Heart right ventricle (tissue), 16 donors: Measurements from ENCODE around the gene RAPGEF5. TPM values are rescaled to one million over a fixed set of nuclear protein-coding genes. Genes with fewer than 3 reads are reported as not detected.

ENCODE experiments used
- ATAC-seq, 8 donors: fragments of 200-7000 bp; cut with Tn5 transposase; one replicate each; pipeline ENCODE4 v1.9.1; 2020; ENCODE audit warnings: mild to moderate bottlenecking in 8 of 8, moderate library complexity in 8 of 8, moderate number of reproducible peaks in 1 of 8
- DNase-seq, 2 donors: peaks; one replicate each; pipeline ENCODE4 v3.0.0-alpha.2; 2020
- H3K27ac ChIP-seq, 10 donors: fragments of 200-600 bp; sonication (generic) in 2 of 10; one replicate each; pipeline versions ENCODE4 v1.5.0 to v1.8.0; 2020 to 2022; ENCODE audit warnings: mild to moderate bottlenecking in 3 of 10
- H3K27me3 ChIP-seq, 7 donors: fragments of 200-600 bp; one replicate each; pipeline ENCODE4 v1.8.0; 2021 to 2022; ENCODE audit warnings: mild to moderate bottlenecking in 2 of 7
- H3K36me3 ChIP-seq, 9 donors: fragments of 200-600 bp; sonication (generic) in 1 of 9; one replicate each; pipeline versions ENCODE4 v1.5.0 to v1.8.0; 2020 to 2022; ENCODE audit warnings: mild to moderate bottlenecking in 2 of 9
- H3K4me1 ChIP-seq, 9 donors: fragments of 200-600 bp; sonication (generic) in 1 of 9; one replicate each; pipeline versions ENCODE4 v1.5.0 to v1.8.0; 2020 to 2022; ENCODE audit warnings: mild to moderate bottlenecking in 4 of 9
- H3K4me3 ChIP-seq, 10 donors: fragments of 200-600 bp; sonication (generic) in 2 of 10; one replicate each; pipeline versions ENCODE4 v1.5.0 to v1.8.0; 2020 to 2022; ENCODE audit warnings: mild to moderate bottlenecking in 7 of 10, moderate library complexity in 2 of 10
- H3K9me3 ChIP-seq, 11 donors: fragments of 200-600 bp in 10 of 11; sonication (generic) in 2 of 11; one replicate each; pipeline versions ENCODE4 v1.5.0 to v1.8.0; 2013 to 2022; ENCODE audit warnings: mild to moderate bottlenecking in 2 of 11, control low read depth in 1 of 11, moderate library complexity in 1 of 11
- CTCF ChIP-seq, 9 donors: fragments of 200-600 bp; sonication (generic) in 2 of 9; IDR thresholded peaks; one replicate each; pipeline versions ENCODE4 v1.5.0 to v1.8.0; 2021 to 2022; ENCODE audit warnings: antibody characterized with exemption in 9 of 9, mild to moderate bottlenecking in 5 of 9, moderate library complexity in 1 of 9
- WGBS, 2 donors: extraction: QIAGEN DNeasy Blood & Tissue Kit; methylation state at CpG; one replicate each; pipeline ENCODE4 v1.1.7; 2013; ENCODE audit warnings: inconsistent platforms in 1 of 2; 5-methylcytosine and 5-hydroxymethylcytosine counted together
- intact Hi-C, 10 donors: fragments of 100-400 bp; cut with DNase I; formaldehyde crosslinking; loops; one replicate each; pipeline versions ENCODE4 v1.11.1 to v1.14.2; 2022
- polyA plus RNA-seq, 2 donors: library from polyadenylated mRNA; stranded (reverse); fragments of 200-250 nt; gene quantifications; one replicate each; pipeline ENCODE4 v1.2.3, GENCODE V29; 2013
- total RNA-seq, 10 donors: library from RNA; stranded (reverse); fragmentation: NEBNext Ultra II Directional in 3 of 10; extraction: Animal tissue kit (Norgen Biotek cat#: 25700) in 3 of 10; gene quantifications; one replicate each; pipeline versions ENCODE4 v1.2.1 to v1.2.4, GENCODE V29; 2021 to 2023
- donor health status: Arrhythmogenic right ventricular cardiomyopathy.
- donor health status: ischemic (EF 13 %, LVEDD 7.1; RV severe dilation, severe dysfunction).
- donor health status: healthy with polysubstance abuse.
- donor health status: DM: no; HTN: yes; CAD: no.
- donor health status: DM: no; HTN: no; CAD: no.
- donor health status: ischemic (EF 25% LVEDD 6.9; RV normal size, moderate dysfunction).
- donor health status: ischemic (EF 25% LVEDD 5.7; RV mildly dilated, moderate dysfunction).
- donor health status: healthy.
- donor health status: DM: yes; HTN: yes; CAD: no.
- donor health status: Ischemic cardiomyopathy.
- donor health status: ischemic (EF 35%, LVEDD 5.7; RV mildly dilated, moderate dysfunction).
- donor health status: nonischemic (EF 11% LVEDD 7.7; RV severe dilation, severe dysfunction).
- donor health status: DM: yes; HTN: yes; CAD: no.
- donor health status: PGD.
- donor health status: ischemic (EF 29% LVEDD 5.4; RV normal size, mild dysfunction).
- donor health status: nonischemic (EF 23%, LVEDD 6.1; RV moderate dilation, normal function).

Gene RAPGEF5
- total and polyA plus RNA-seq, 12 donors, result 4.3 to 33.3 (median 14.3) TPM

GRCh38 chr7:22288202-22288601 is 68.8 kb downstream of the RAPGEF5 start:
- Histone ChIP-seq H3K4me1 (no peaks in the 10 kb centered on the region), H3K36me3 (no peaks in the 10 kb centered on the region), H3K27ac (no peak overlapping the region), H3K27me3 (no peaks in the 10 kb centered on the region), H3K9me3 (no peaks in the 10 kb centered on the region), H3K4me3 (no peak overlapping the region)
- 88 to 89% methylated on average over 6 of the region's 6 CpGs for WGBS, 2 donors
- DNase-seq (no peak), ATAC-seq (no peak)
- TF ChIP-seq CTCF (IDR thresholded peaks at IDR 0.05), result no peak
- intact Hi-C loops, result no loop called here

DNA sequence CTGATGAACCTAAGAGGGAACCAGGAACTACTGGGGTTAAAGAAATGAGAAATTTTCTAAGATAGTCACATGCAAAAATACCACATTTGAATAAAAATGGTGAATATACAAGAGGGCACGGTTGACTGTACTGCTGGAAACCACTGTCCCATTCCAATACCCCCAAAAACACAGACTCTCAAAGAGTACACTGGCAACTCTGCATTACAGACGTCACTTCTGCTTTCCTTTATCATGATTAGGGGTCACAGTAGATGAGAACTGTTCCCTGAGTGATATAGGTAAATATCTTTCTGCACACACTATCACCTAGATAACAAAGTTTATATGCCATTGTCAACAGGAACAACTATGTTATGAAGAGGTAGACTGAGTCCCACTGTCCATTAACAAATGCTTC is 69.5 kb downstream of the RAPGEF5 start:
- Histone ChIP-seq H3K27ac (no peak overlapping the region), H3K36me3 (no peaks in the 10 kb centered on the region), H3K4me1 (no peaks in the 10 kb centered on the region), H3K4me3 (no peak overlapping the region), H3K27me3 (no peaks in the 10 kb centered on the region), H3K9me3 (no peaks in the 10 kb centered on the region)
- DNase-seq (no peak), ATAC-seq (no peak)
- intact Hi-C loops, result no loop called here
- TF ChIP-seq CTCF (IDR thresholded peaks at IDR 0.05), result no peak
- 81 to 83% methylated on average over 2 of the region's 2 CpGs for WGBS, 2 donors

GRCh38 chr7:22286436-22286835 is 70.5 kb downstream of the RAPGEF5 start:
- ATAC-seq, result no peak
- no peaks in the 10 kb centered on the region for H3K9me3 ChIP-seq

GRCh38 chr7:22281481-22281880 is 75.5 kb downstream of the RAPGEF5 start:
- 82 to 88% methylated on average over 2 of the region's 2 CpGs for WGBS, 2 donors
- intact Hi-C loops, result no loop called here
- no peak for DNase-seq
- no peaks in the 10 kb centered on the region for H3K9me3 ChIP-seq
- H3K4me3 ChIP-seq, result no peak overlapping the region
- no peak overlapping the region for H3K27ac ChIP-seq
- no peaks in the 10 kb centered on the region for H3K36me3 ChIP-seq
- H3K4me1 ChIP-seq, result no peaks in the 10 kb centered on the region
- no peak for TF ChIP-seq CTCF (IDR thresholded peaks at IDR 0.05)
- no peaks in the 10 kb centered on the region for H3K27me3 ChIP-seq
- ATAC-seq, result no peak

More at GRCh38 chr7:22286436-22286835, 70.5 kb downstream of the RAPGEF5 start:
- Histone ChIP-seq H3K36me3 (no peaks in the 10 kb centered on the region), H3K27ac (no peak overlapping the region), H3K4me3 (no peak overlapping the region), H3K4me1 (no peaks in the 10 kb centered on the region), H3K27me3 (no peaks in the 10 kb centered on the region)
- TF ChIP-seq CTCF (IDR thresholded peaks at IDR 0.05), result no peak
- 56 to 63% methylated on average over 2 of the region's 2 CpGs for WGBS, 2 donors
- DNase-seq, result no peak
- intact Hi-C loops, result no loop called here

- no peaks in the 10 kb centered on the region for H3K27me3 ChIP-seq
- H3K4me3 ChIP-seq, result no peak overlapping the region
- H3K9me3 ChIP-seq, result no peaks in the 10 kb centered on the region
- TF ChIP-seq CTCF (IDR thresholded peaks at IDR 0.05), result no peak
- intact Hi-C loops, result no loop called here
- ATAC-seq, result no peak
- no peak overlapping the region for H3K27ac ChIP-seq
- no peaks in the 10 kb centered on the region for H3K4me1 ChIP-seq
- DNase-seq, result no peak
- H3K36me3 ChIP-seq, result no peaks in the 10 kb centered on the region
- WGBS, 2 donors, result 84 to 85% methylated on average over 3 of the region's 3 CpGs
Observed at GRCh38 chr7:22280031-22280430, 76.9 kb downstream of the RAPGEF5 start.
